ENCODE measurements around the gene TOB1.

The TOB1 gene, protein sequence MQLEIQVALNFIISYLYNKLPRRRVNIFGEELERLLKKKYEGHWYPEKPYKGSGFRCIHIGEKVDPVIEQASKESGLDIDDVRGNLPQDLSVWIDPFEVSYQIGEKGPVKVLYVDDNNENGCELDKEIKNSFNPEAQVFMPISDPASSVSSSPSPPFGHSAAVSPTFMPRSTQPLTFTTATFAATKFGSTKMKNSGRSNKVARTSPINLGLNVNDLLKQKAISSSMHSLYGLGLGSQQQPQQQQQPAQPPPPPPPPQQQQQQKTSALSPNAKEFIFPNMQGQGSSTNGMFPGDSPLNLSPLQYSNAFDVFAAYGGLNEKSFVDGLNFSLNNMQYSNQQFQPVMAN

DNA sequence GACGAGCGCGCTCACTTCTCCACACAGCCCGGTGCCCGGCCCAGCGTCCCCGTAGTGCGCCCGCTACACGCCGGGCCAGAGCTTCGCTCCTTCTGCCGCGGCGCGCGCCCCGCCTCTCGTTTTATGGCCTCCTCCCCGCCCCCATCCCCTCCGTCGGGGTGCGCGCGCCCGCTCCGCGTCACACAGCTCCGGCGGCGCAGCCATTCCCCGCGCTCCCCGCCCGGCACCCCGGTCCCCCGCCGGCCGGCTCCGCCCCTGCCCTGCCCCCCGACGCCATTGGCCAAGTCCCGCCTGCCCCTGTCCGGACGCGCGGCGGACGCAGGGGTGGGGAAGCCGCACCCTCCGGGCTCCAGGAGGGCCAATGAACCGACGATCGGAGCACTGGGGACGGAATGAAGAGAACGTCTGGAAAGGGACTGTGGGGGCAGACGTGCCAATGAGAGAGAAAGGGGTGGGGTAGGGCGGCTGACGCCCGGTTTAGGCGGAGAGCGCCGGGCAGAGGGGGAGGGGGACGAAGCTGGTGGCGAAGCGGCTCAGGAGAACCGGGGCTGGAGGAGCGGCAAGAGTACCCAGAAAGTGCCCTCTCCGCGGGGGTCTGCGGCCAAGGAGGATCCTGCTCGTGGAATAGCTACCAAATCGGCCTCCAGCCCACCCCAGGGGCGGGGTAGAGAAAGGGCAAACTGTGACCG is at the start of gene TOB1:
Gene TOB1 (minus strand): TSS at position 94 of the 689 bp plus-strand sequence. CDS start 2,337 bp downstream, outside the sequence.
- DNase-seq, result peak; percentile 96 to 97

DNA sequence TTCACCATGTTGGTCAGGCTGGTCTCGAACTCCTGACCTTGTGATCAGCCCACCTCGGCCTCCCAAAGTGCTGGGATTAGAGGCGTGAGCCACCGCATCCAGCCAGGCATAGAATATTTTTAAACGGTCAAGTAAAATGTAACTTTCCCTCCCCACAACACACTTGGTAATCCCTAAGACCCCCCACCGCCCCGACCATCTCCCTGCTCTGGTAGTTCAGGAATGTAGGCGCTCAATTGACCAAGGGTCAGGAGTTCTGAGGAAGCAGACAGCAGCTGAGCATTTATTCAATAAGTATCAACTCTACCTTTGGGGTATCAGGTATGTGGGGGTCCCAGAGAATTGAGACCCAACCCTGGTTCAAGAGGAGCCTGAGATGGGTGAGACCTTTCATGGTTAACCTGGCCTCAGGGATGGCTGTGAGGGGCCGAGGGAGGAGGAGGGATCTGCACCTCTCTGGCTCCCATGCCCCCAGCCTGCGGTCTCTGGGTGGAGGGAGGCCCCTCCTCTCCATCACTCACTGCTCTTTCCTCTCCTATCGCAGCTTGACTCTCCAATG is 48.4 kb upstream of the TOB1 start:
- no peak for DNase-seq

DNA sequence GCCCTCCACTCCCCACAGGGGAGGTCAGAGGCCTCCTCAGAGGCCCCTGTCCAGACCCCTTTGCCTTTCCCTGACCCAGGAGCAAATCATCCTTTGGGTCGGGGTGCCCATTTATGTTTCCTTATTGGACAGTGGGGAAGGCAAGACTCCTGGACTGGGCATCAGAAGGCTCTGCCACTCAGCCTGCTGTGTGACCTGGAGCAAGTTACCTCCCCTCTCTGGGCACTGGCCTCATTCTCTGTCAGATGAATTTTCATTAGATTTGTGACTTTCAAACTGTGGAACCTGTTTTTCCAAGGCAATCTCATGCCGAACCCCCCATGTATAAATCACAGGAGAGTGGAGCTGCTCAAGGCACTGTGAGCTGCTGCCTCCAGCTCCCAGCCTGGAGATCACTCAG is 47.0 kb upstream of the TOB1 start:
- DNase-seq, result no peak

DNA sequence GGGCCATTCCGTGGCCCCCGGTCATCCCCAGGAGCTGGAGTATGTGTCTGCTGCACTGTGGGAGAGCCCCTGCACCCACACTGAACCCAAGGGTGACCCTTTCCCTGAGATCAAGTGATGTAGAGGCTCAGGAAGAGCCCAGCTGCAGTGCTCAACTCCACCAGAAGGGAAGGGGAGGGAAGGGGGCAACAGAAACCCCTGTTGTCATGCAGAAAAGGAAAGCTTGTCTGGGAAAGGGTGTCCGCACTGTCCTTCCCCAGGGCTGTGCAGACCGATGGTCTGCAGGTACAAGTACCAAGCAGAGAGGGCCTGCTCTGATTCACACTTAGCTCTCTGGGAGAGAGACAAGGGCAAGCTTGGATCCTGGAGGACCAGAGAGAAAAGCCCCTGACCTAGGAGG is 45.7 kb upstream of the TOB1 start:
- no peak for DNase-seq

DNA sequence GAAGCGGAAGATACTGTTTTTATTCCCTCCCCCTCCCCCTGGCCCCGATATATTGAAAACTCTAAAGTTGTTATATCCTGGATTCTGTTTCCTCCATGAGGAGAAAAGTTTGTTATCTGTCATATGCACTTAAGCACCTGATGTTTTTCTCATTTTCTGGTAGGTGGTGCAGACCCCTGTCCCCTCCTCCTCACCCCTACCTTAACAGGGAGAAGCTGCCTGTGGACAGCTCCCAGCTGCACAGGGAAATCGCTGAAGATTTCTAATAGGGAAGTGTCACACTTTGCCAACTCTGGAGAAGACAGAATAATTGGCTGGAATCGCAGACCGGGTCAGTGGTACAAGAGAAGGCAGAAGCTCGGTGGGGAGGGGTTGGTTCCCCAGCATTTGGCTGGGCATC is 45.3 kb upstream of the TOB1 start:
- no peak for DNase-seq

DNA sequence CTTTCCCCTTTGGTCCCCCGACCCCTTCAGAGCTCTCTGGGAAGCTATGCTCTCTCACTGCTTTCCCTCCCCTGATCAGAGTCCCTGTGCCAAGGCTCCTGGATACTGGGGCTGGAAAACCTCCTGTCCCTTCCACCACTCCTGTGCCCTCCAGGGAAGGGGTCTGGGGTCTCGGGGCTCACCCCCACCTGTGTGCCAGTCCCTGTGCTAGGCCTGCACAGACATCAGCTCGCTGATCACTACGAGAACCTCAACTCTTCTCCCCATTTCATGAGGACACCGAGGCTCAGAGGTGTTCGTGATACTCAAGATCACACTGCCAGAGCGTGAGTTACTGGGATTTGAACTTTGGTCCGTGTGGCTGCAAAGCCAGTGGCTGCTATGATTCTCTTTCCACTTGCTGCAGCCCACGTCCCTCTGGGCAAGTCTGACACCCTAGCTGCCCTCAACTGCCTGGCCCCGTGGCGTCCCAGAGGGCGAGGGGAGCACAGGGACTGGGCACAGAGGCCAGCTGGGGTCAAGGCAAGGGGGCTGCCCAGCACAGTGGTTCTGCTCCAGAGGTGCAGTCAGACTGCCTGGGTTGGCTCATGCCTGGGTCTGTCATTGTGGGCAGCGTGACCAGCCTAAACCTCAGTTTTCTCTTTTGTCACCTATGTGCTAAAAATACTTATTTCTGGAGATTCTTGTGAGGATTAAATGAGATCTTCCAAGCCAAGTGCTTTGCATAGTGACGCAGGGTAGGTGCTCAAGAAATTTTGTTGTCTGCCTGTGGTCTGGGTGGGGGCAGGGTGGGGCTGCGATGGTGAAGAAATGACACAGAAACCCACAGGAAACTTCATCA is 43.8 kb upstream of the TOB1 start:
- peak; percentile 77 to 80 for DNase-seq

DNA sequence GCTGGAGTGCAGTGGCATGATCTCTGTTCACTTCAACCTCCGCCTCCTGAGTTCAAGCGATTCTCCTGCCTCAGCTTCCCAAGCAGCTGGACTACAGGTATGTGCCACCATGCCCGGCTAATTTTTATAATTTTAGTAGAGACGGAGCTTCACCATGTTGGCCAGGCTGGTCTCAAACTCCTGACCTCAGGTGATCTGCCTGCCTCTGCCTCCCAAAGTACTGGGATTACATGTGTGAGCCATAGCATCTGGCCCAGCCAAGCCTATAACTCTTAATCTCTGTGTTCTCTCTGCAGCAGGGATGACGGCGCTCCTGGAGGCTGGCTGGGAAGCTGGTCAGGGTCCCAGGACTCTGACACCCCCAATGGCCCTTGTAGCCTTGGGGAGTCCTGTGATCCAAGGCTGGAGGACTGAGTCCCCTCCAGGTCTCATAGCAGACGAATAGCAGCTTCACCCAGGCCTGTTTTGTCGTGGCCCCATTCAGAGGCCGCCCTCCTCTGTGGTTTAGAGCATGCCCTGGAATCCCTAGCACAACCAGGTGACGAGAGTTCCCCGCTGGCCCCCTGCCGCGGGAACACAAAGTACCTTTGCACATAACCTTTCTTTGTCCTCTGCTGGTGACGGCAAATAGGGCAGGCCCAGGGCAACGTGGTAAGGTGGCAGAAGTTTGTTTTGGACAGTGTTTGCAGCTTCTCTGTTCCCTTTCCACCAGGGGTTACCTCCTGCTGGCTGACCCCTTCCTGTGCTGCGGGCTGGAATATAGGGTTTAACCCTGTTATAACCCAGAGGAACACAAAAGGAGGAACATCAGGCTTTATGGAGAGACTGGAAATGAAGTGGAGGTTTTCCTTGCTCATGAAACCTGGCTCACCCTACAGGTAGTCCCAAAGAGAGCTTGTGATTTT is 43.0 kb upstream of the TOB1 start:
- no peak for DNase-seq

DNA sequence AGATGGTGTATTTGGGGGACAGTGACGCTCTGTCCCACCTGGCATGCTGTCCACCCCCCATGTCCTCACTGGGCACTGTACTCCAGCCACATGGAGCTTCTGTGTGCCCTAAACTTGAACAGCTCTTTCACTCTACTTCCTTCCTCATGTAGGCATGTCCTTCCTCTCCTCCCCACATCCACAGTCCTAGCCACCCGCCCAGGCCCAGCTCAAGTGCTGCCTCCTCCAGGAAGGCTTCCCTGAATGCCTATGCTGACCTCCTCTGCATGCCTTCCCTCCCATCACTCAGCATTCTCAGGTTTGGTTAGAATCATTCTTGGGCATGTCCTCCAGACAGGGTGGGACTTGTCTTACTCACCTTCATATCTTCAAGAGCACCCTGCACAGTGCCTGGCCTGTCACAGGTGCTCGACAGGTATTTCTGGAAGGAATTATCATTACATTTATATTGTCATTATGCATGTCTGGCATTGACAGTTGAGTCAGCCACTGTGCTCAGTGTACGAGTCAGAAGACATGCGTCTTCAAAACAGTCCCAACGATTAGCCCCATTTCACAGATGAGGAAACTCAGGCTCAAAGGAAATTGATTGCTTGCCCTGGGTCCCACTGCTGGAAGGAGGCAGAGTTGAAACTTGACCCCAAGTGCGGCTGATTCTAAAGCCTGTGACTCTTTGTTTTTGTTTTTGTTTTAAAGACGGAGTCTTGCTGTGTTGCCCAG is 42.1 kb upstream of the TOB1 start:
- no peak for DNase-seq

DNA sequence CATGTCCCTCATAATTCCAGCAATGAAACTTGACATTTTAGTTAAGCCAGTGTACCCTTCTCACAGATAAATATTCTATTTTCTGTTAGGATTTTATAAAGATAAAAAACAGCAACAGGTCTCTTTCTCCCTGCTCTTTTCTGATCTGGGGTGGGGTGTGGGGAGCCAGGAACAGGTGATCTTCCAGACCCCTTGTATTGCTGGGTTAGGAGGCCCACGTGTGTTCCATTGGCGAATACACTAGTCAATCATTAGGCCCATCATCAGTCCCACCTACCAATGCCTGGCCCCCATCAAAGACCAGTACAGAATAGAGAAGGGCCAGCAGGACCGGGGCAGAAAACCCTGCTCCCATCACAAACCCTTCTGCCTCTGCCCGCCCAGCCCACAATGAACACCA is 40.3 kb upstream of the TOB1 start:
- no peak for DNase-seq

DNA sequence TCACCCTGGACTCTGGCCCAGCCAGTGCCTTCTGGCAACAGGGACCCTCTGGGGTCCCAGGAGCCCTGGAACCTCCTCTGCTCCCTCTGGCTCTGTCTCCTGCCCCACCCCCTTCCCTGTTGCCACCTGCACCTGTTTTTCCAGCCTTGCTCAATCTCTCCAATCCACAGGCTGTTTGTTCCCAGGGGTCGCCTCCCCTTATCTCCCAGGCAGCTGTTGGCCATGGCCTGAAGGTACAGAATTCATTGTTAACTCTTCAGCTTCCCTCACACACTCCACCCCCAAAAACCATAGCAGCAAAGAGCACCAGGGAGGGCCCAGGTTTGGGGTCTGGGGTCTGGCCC is 39.3 kb upstream of the TOB1 start:
- no peak for DNase-seq

DNA sequence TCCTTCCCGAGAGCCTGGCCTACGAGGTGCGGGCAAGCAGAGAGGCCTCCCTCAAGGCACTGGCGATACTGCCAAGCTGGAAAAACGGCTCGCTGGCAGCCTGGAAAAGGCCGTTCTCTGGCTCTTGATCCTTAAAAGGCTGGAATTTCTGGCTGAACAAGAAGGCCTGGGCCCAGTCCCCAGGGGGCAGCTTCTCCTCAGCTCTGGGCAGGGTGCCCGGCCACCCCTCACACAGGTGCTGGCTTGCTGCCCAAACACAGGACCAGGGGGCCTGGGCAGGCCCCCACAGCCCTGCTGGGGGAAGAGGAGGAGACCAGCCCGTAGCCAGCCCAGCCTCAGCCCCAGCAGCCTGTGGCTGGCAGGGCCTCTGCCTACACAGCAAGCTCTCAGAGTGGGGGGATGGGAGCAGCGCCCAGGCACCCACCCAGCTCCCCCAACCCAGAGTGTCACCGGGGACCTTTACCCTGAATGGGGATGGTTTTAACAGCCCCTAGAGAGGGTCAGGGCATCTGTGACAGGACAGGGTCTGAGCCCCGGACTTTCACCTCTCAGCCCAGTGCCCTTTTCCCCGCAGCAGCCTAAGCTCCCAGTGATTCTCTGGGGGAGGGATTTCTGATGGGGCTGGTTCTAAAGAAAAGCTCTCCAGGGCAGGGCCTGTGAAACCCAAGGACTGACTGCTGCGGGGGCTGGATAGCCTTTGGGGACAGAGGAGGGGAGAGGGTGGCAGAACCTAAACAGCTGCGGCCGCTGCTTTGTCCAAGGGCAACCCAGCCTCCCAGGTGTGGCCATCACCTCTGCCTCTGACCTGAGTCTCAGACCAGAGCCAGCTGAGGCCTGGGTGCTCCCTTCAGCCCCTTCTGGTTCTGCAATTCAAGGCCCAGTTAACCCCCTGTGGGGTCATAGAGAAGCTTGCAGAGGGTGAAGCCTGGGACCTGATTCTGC is 38.6 kb upstream of the TOB1 start:
- no peak for DNase-seq

DNA sequence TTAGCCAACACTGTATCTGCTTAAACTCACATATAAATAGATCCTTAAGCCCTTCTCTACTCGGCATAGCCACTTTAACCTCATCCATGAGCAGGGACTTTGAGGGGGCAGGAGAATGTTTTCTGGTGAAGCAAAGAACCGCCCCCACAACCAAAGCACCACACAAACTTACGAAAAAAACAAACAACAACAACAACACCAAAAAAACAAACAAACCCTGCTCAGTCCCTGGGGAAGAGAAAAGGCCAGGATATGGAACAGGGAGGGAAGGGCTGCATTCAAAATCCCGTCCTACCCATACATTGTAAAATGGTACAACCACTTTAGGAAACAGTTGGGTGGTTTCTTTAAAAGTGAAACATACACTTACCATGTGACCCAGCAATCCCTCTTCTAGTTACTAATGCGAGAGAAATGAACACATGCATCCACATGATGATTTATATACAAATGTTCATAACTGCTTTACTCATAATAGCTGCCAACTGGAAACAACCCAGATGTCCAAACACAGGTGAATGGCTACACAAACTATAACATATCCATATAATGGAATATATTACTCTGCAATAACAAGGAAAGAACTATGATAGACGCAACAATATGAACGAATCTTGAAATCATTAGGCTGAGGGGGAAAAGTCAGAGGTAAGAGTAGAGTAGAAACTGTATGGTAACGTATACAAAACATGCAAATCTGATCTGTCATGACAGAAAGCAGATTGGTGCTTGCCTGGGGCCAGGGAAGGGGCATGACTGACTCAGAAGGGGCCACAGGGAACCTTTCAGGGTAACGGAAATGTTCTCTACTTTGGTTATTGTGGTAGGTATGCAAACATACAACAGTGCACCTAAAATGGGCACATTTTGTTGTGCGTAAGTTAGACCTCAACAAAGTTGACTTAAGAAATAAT is 37.7 kb upstream of the TOB1 start:
- DNase-seq, result peak in 1 of 2 experiments; percentile 52

DNA sequence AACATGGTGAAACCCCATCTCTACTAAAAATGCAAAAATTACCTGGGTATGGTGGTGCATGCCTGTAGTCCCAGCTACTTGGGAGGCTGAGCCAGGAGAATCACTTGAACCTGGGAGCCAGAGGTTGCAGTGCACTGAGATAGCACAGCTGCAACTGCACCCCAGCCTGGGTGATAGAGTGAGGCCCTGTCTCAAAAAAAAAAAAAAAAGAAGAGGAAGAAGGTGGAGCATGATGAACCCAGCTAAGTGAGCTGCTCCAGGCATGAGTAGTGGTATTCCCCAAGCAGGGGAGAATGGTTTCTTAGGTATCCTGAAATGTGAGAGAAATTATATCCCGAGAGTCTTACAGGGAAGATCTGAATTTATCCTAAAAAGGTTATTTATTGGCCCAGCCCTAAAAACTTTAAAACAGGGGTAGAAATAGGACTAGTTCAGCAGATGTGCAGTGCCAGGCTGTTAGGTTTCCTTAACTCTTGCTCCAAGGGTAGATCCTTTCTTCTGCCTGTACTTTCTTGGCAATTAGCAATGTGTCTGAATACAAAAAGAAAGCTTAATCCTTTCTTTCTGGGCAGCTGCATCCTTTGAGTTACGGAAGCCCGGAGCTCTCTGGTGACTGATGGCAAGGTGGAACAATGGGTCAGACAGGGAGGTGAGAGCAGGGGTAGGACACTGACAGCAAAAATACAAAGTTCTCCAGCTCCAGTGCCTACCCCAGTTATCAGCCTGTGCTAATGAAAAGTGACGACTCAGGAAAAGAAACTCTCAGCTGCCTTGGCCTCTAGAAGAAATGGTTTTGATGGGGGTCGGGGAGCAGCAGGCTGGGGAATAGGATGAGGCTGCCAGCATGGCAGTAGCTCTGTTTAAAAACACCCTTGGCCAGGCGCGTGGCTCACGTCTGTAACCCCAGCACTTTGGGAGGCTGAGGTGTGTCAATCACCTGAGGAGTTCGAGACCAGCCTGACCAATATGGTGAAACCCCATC is 36.5 kb upstream of the TOB1 start:
- no peak for DNase-seq

DNA sequence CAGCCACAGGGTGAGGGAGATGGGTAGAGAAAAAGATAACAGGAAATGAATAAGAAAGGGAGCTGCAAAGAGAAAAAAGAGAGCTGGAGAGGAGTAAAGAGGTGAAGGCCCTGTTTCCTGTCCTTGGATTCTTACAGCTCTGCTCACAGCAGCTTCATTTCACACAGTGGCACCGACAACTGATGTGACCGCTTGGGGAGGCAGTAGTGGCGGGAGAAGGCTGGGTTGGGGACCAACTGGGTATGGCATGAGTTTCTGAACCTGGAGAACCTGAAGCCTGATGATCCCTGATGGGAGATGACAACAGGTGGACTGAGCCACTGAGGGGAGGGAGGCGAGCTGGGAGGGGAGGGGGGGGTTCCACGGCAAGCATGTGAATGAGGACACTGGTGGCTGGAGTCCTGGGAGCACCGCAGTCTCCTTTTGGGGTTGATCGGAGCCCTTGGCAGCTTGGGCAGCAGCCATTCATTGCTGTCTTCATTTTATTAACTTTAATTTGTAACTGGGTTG is 34.3 kb upstream of the TOB1 start:
- DNase-seq, result no peak

DNA sequence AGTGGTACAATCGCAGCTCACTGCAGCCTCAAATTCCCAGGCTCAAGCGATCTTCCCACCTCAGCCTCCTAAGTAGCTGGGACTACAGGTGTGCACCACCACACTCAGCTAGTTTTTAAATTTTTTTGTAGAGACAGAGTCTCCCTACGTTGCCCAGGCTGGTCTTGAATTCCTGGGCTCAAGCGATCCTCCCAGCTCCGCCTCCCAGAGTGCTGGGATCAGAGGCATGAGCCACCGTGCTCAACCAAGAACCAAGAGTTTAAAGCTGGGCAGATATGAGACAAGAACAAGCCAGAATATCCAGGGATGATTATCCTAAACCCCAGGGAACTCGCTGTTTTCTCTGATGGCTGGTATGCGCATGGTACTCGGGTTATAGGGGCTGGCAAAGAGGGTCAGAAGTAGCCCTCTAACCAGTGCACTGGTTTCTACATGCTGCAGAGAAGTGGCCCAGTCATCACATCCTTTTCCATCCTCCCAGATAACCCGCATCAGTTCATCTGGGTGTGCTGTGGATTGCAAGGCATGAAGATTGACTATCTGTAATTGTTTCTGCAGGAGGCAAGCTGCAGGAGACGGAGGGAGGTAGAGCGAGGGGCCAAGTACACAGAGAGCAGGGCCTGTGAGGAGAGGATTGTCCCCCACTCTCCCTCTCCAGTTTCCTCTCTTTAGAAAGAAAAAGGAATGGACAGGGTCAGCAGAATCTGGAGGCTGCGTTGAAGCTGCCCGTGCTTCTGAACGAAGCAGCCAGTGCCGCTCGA is 33.6 kb upstream of the TOB1 start:
- DNase-seq, result no peak

DNA sequence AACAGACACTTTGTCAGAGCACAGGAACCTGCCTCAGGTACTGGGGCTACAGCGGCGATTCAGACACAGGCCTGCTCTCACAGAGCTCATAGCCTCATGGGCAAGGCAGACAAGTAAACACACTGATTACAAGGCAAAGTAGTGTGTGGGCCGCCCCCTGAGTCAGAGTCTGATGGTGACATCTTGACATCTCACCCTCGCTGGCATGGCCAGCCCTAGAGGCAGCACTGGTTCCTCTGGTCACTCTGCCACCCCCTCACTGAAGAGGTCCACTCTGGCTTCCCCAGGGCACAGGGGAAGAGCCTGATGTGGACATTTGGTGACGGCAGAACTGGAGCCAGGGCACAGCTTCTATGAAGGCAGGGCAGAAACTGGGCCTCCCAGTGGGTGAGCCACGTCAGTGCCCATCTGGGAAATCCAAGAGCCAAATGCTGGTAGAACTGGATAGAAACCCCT is 32.9 kb upstream of the TOB1 start:
- DNase-seq, result no peak

Measured in activated CD4-positive, alpha-beta T cell treated with anti-CD3 and anti-CD28 coated beads, Interleukin-2, amount 50 U/mL, for 48 hours (primary cell).